HG02571 (cell line): Measurements from ENCODE around the gene KIF5C.
A peak's percentile ranks its signal among the peaks of the same experiment; 100 is the strongest.

ENCODE experiments used
- ATAC-seq: cut with Tn5 transposase; IDR thresholded peaks from one replicate; pipeline ENCODE4 v1.9.1; 2021; ENCODE audit warnings: mild to moderate bottlenecking, moderate library complexity; ENCODE audit not compliant: unreplicated experiment

Gene KIF5C

GRCh38 chr2:148922776-148923475 lies 47.9 kb downstream of the KIF5C start:
- no peak for ATAC-seq

- ATAC-seq, result no peak
These were observed 49.6 kb downstream of the KIF5C start for GRCh38 chr2:148924514-148925178.

- peak; percentile 72 for ATAC-seq
These were observed 51.4 kb downstream of the KIF5C start for GRCh38 chr2:148926291-148926961.

- peak; percentile 57 for ATAC-seq
These were observed 52.0 kb downstream of the KIF5C start for GRCh38 chr2:148926981-148927401.

GRCh38 chr2:148928395-148928794 lies 53.4 kb downstream of the KIF5C start:
- ATAC-seq, result no peak

- no peak for ATAC-seq
These were observed 55.2 kb downstream of the KIF5C start for GRCh38 chr2:148930046-148930775.

- ATAC-seq, result no peak
These were observed 57.5 kb downstream of the KIF5C start for GRCh38 chr2:148932536-148932935.

- ATAC-seq, result no peak
These were observed 58.4 kb downstream of the KIF5C start for GRCh38 chr2:148933456-148933855.

- no peak for ATAC-seq
These were observed 60.8 kb downstream of the KIF5C start for GRCh38 chr2:148935791-148936190.

GRCh38 chr2:148936857-148937450 lies 61.9 kb downstream of the KIF5C start:
- ATAC-seq, result no peak

- ATAC-seq, result no peak
These were observed 64.2 kb downstream of the KIF5C start for GRCh38 chr2:148939271-148939670.

- no peak for ATAC-seq
These were observed 68.1 kb downstream of the KIF5C start for GRCh38 chr2:148943097-148943496.

- no peak for ATAC-seq
These were observed 69.5 kb downstream of the KIF5C start for GRCh38 chr2:148944536-148944935.

GRCh38 chr2:148947299-148947698 lies 72.3 kb downstream of the KIF5C start:
- ATAC-seq, result no peak

GRCh38 chr2:148948868-148949267 lies 73.8 kb downstream of the KIF5C start:
- ATAC-seq, result no peak

GRCh38 chr2:148949348-148949747 lies 74.3 kb downstream of the KIF5C start:
- no peak for ATAC-seq

GRCh38 chr2:148952621-148953020 lies 77.6 kb downstream of the KIF5C start:
- no peak for ATAC-seq

- ATAC-seq, result no peak
These were observed 78.4 kb downstream of the KIF5C start for GRCh38 chr2:148953426-148953825.

- no peak for ATAC-seq
These were observed 79.5 kb downstream of the KIF5C start for GRCh38 chr2:148954536-148954935.

- no peak for ATAC-seq
These were observed 80.8 kb downstream of the KIF5C start for GRCh38 chr2:148955798-148956197.

GRCh38 chr2:148957023-148957422 lies 82.0 kb downstream of the KIF5C start:
- ATAC-seq, result no peak
